Activated CD8-positive, alpha-beta T cell treated with anti-CD3 and anti-CD28 coated beads for 36 hours (primary cell): ENCODE measurements around the gene RPL38. TPM values are rescaled to one million over a fixed set of nuclear protein-coding genes. Genes with fewer than 3 reads are reported as not detected.

Experiments
- ATAC-seq: fragments of 200-7000 bp; cut with Tn5 transposase; one replicate; pipeline ENCODE4 v1.10.0; 2021; ENCODE audit warnings: mild to moderate bottlenecking, moderate library complexity
- CTCF ChIA-PET: fragments of 350-600 bp; sonication (Branson Sonifier 250); formaldehyde crosslinking; loops from one replicate; lab custom pipeline; 2021; ENCODE audit warnings: antibody characterized with exemption; lab: Charles Lee
- POLR2A ChIA-PET: fragments of 350-600 bp; sonication (Branson Sonifier 250); formaldehyde crosslinking; loops from one replicate; lab custom pipeline; 2021; ENCODE audit warnings: antibody characterized with exemption; lab: Charles Lee
- DNase-seq: peaks from one replicate; pipeline ENCODE4 v3.0.0-alpha.2; 2020
- H3K27ac Mint-ChIP-seq: one replicate; pipeline ENCODE4 v1.8.0; 2021; ENCODE audit warnings: mild to moderate bottlenecking, mixed read lengths
- H3K27me3 Mint-ChIP-seq: one replicate; pipeline ENCODE4 v1.8.0; 2021; ENCODE audit warnings: mixed read lengths
- H3K36me3 Mint-ChIP-seq: one replicate; pipeline ENCODE4 v1.8.0; 2021; ENCODE audit warnings: low read depth, mixed read lengths
- H3K4me1 Mint-ChIP-seq: one replicate; pipeline ENCODE4 v1.8.0; 2021; ENCODE audit warnings: low read depth, mixed read lengths
- H3K4me3 Mint-ChIP-seq: one replicate; pipeline ENCODE4 v1.8.0; 2021; ENCODE audit warnings: mild to moderate bottlenecking, moderate library complexity, mixed read lengths
- H3K9me3 Mint-ChIP-seq: one replicate; pipeline ENCODE4 v1.8.0; 2021; ENCODE audit warnings: mixed read lengths
- intact Hi-C: fragments of 100-400 bp; cut with micrococcal nuclease; formaldehyde crosslinking; loops from one replicate; pipeline ENCODE4 v1.10.0; 2022
- total RNA-seq, 2 experiments: library from RNA; stranded (reverse); gene quantifications; one replicate each; pipeline ENCODE4 v1.2.3, GENCODE V29; 2021
- TF ChIP-seq, protein P1 (sequence below): fragments of 200-600 bp; IDR thresholded peaks from one replicate; pipeline ENCODE4 v1.8.0; 2022; ENCODE audit warnings: antibody characterized with exemption, mild to moderate bottlenecking

RPL38 gene
- total RNA-seq, 2 experiments from 2014 or later = 1,500 to 1,574 TPM

DNA sequence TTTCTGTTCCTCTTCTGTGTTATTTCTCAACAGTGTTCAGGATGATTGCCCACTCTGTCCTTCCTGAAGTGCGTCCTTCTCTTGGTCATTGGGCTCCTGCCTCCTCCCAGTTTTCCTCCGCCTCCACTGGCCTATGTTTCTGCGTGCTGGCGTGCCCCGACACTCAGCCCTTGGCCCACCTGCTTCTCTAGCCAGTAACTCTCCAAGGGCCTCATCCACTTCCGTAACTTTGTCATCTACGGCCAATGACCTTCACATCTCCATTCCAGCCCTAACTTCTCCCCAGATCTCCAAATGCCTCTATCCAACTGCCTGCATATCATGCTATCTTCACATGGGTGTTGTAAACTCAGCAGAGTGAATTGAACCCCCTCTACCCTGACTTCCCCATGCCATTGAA, 39.6 kb upstream of the RPL38 start:
- H3K4me1 Mint-ChIP-seq = peaks cover 4% of the 10 kb centered on the region
- H3K4me3 Mint-ChIP-seq = no peak overlapping the region
- ChIA-PET CTCF (no interaction called here), POLR2A (no interaction called here)
- H3K36me3 Mint-ChIP-seq = no peaks in the 10 kb centered on the region
- no peak for ATAC-seq
- no peak for DNase-seq
- TF ChIP-seq, protein P1, sequence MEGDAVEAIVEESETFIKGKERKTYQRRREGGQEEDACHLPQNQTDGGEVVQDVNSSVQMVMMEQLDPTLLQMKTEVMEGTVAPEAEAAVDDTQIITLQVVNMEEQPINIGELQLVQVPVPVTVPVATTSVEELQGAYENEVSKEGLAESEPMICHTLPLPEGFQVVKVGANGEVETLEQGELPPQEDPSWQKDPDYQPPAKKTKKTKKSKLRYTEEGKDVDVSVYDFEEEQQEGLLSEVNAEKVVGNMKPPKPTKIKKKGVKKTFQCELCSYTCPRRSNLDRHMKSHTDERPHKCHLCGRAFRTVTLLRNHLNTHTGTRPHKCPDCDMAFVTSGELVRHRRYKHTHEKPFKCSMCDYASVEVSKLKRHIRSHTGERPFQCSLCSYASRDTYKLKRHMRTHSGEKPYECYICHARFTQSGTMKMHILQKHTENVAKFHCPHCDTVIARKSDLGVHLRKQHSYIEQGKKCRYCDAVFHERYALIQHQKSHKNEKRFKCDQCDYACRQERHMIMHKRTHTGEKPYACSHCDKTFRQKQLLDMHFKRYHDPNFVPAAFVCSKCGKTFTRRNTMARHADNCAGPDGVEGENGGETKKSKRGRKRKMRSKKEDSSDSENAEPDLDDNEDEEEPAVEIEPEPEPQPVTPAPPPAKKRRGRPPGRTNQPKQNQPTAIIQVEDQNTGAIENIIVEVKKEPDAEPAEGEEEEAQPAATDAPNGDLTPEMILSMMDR = no peak
- intact Hi-C loops = no loop called here
- no peak overlapping the region for H3K27ac Mint-ChIP-seq
- H3K9me3 Mint-ChIP-seq = no peaks in the 10 kb centered on the region
- peaks cover 4% of the 10 kb centered on the region for H3K27me3 Mint-ChIP-seq

DNA sequence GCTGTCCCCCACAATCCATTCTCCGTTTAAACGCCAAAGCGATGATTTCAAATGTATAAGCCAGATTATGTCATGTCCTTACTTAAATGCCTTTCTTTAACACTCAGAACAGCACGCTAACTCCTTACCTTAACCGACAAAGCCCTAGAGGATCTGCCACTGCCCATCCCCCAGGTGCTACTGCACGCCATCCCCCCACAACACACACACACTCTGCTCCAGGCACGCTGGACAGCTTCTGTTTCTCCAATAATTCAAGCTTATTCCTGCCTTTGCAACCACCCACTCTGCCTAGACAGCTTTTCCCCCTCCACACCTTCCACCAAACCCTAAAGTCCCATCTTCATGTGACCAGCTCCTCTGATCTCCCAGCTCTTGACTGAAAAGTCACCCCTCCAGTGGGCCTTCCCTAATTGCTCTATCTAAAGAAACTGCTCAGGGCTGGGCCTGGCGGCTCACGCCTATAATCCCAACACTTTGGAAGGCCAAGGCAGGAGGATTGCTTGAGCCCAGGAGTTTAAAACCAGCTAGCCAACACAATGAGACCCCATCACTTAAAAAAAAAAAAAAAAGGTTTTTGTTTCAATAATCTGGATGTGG, 38.9 kb upstream of the RPL38 start:
- POLR2A ChIA-PET = no interaction called here
- Mint-ChIP-seq H3K4me3 (no peak overlapping the region), H3K9me3 (no peaks in the 10 kb centered on the region), H3K4me1 (peaks cover 4% of the 10 kb centered on the region), H3K27ac (no peak overlapping the region), H3K36me3 (no peaks in the 10 kb centered on the region), H3K27me3 (peaks cover 6% of the 10 kb centered on the region)
- TF ChIP-seq, protein P1 = no peak
- ATAC-seq (no peak), DNase-seq (no peak)
- intact Hi-C loops = no loop called here
- CTCF ChIA-PET = no interaction called here

DNA sequence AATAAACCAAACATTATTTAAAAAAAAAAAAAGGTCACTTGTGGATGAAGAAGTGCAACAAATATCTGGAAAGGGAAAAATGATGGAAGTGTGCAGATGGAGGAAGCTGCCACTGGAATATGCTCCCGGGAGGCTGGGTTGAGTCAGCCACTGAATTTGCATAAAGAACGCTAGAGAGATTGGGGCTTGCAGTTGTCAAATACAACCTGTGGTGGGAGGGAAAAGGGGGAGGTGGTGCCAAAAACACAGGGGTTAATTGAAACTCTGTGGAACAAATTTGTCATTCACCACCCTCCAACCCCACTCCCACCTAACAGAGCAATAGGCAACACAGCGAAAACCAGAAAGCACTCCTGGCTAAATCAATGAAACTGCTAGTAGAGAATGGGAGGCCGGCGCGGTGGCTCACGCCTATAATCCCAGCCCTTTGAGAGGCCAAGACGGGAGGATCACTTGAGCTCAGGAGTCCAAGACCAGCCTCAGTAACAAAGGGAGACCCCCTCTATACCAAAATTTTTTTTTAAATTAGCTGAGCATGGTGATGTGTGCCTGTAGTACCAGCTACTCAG, 37.6 kb upstream of the RPL38 start:
- Mint-ChIP-seq H3K27ac (no peak overlapping the region), H3K36me3 (no peaks in the 10 kb centered on the region), H3K9me3 (no peaks in the 10 kb centered on the region), H3K4me3 (no peak overlapping the region), H3K4me1 (peaks cover 4% of the 10 kb centered on the region), H3K27me3 (peaks cover 8% of the 10 kb centered on the region)
- ChIA-PET CTCF (no interaction called here), POLR2A (no interaction called here)
- DNase-seq = peak; percentile 4
- ATAC-seq = peak; percentile 27
- intact Hi-C loops = no loop called here
- TF ChIP-seq, protein P1 = no peak

DNA sequence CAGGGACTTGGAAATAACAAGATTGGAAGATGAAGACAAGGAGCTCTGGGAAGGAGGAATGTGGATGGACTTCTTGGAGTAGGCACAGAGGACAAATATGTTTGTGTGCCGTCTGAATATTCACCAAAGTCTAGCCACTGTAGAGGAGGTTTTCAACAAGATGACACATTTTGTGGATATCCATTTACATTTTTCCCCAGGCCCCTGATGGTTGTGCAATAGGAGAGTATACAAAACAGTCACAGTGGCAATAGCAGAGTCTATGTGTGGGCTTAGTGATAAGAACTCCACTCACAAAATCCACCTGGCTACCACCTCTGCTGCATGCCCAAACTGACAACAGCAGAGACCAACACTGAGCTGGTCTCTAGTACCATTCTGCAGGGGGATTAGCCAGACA, 32.6 kb upstream of the RPL38 start:
- H3K9me3 Mint-ChIP-seq = no peaks in the 10 kb centered on the region
- H3K36me3 Mint-ChIP-seq = no peaks in the 10 kb centered on the region
- TF ChIP-seq, protein P1 = no peak
- POLR2A ChIA-PET = no interaction called here
- ATAC-seq (no peak), DNase-seq (no peak)
- H3K27me3 Mint-ChIP-seq = peaks cover 12% of the 10 kb centered on the region
- H3K4me1 Mint-ChIP-seq = peaks cover under 1% of the 10 kb centered on the region
- CTCF ChIA-PET = no interaction called here
- no peak overlapping the region for H3K4me3 Mint-ChIP-seq
- no peak overlapping the region for H3K27ac Mint-ChIP-seq
- intact Hi-C loops = loop anchor here (10.0 kb wide), 1 partner anchor 76 kb away; no protein-coding TSS in a partner anchor

DNA sequence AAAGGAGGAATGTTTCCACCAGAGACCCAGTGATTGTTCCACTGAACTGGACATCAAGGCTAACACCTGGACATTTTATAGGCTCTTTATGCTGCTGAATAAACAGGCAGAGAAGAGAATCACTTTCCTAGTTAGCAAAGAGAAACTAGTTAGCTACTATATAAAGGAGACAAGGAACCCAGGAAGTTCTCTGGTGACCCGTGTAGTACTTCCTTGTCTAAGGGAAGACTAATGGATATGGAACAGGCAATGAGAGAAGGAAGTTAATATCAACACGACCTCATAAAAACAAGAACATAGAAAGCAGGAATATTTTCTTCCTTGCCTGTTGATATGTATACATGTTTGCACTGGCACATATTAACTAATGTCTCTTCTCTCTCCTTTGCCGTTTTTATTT, 30.8 kb upstream of the RPL38 start:
- DNase-seq (no peak), ATAC-seq (no peak)
- ChIA-PET POLR2A (no interaction called here), CTCF (interaction anchor here (2.0 kb wide), 1 partner anchor 27 kb away, joined by 7 read pairs; no protein-coding TSS in a partner anchor)
- Mint-ChIP-seq H3K4me1 (no peaks in the 10 kb centered on the region), H3K9me3 (no peaks in the 10 kb centered on the region), H3K27me3 (peaks cover 22% of the 10 kb centered on the region), H3K27ac (no peak overlapping the region), H3K36me3 (no peaks in the 10 kb centered on the region), H3K4me3 (no peak overlapping the region)
- intact Hi-C loops = loop anchor here (10.0 kb wide), 1 partner anchor 78 kb away; no protein-coding TSS in a partner anchor
- TF ChIP-seq, protein P1 = no peak
